OCI-LY7 (cell line): ENCODE measurements around the gene VPS72. TPM values are rescaled to one million over a fixed set of nuclear protein-coding genes. Genes with fewer than 3 reads are reported as not detected.

Source experiments
- BruUV-seq: library from RNA; stranded (reverse); fragments of 400-500 nt; replicated peaks from 2 replicates; lab custom pipeline; 2021; lab: Mats Ljungman, UMichigan
- CTCF ChIA-PET: fragments of 300-600 bp; sonication (Branson Sonifier 250); formaldehyde crosslinking; loops from one replicate; lab custom pipeline; 2022; ENCODE audit warnings: antibody characterized with exemption; ENCODE audit not compliant: unreplicated experiment; lab: Charles Lee
- POLR2A ChIA-PET: fragments of 300-600 bp; sonication (Branson Sonifier 250); formaldehyde crosslinking; loops from one replicate; lab custom pipeline; 2022; ENCODE audit warnings: antibody characterized with exemption; lab: Charles Lee
- DNase-seq: peaks from one replicate; pipeline ENCODE4 v3.0.0-alpha.2; 2015; ENCODE audit warnings: low spot score
- H2AFZ ChIP-seq: fragments of 200-600 bp; sonication (generic), shearing (Covaris generic); 2 replicates; pipeline ENCODE4 v1.6.1; 2014; ENCODE audit warnings: mild to moderate bottlenecking, antibody characterized with exemption, low read length, moderate library complexity
- H3K27ac ChIP-seq: fragments of 200-600 bp; sonication (generic); 2 replicates; pipeline ENCODE4 v1.5.1; 2014; ENCODE audit warnings: mixed run types, low read depth, mild to moderate bottlenecking, moderate library complexity, low read length, inconsistent platforms; ENCODE audit not compliant: poor library complexity, severe bottlenecking
- H3K36me3 ChIP-seq: fragments of 200-600 bp; sonication (generic); 2 replicates; pipeline ENCODE4 v1.6.1; 2014; ENCODE audit warnings: mild to moderate bottlenecking, antibody characterized with exemption, low read length, moderate library complexity, mixed read lengths; ENCODE audit not compliant: insufficient read depth
- H3K4me1 ChIP-seq: fragments of 200-600 bp; sonication (generic); 2 replicates; pipeline ENCODE4 v1.5.1; 2014; ENCODE audit warnings: mild to moderate bottlenecking, low read length; ENCODE audit not compliant: insufficient read depth, poor library complexity, severe bottlenecking
- H3K4me2 ChIP-seq: fragments of 200-600 bp; sonication (generic); 2 replicates; pipeline ENCODE4 v1.6.1; 2014; ENCODE audit warnings: mild to moderate bottlenecking, low read length
- H3K4me3 ChIP-seq: fragments of 200-600 bp; sonication (generic); 2 replicates; pipeline ENCODE4 v1.5.1; 2014; ENCODE audit warnings: mild to moderate bottlenecking, low read depth, low read length; ENCODE audit not compliant: poor library complexity, severe bottlenecking
- H3K79me2 ChIP-seq: fragments of 200-600 bp; sonication (generic); 2 replicates; pipeline ENCODE4 v1.6.1; 2016; ENCODE audit warnings: low read depth, mild to moderate bottlenecking, low read length, moderate library complexity, mixed read lengths; ENCODE audit not compliant: insufficient read depth
- H3K9me2 ChIP-seq: fragments of 200-600 bp; sonication (generic); 2 replicates; pipeline ENCODE4 v1.6.1; 2016; ENCODE audit warnings: mild to moderate bottlenecking, low read length, mixed read lengths; ENCODE audit not compliant: insufficient read depth
- H3K9me3 ChIP-seq: fragments of 200-600 bp; sonication (generic); 2 replicates; pipeline ENCODE4 v1.6.1; 2014; ENCODE audit warnings: mild to moderate bottlenecking, mixed run types, low read length, mixed read lengths
- H4K20me1 ChIP-seq: fragments of 200-600 bp; sonication (generic); 2 replicates; pipeline ENCODE4 v1.6.1; 2014; ENCODE audit warnings: mild to moderate bottlenecking, antibody characterized with exemption, low read length, moderate library complexity, mixed read lengths; ENCODE audit not compliant: insufficient read depth
- CTCF ChIP-seq: fragments of 200-600 bp; sonication (generic); conservative IDR thresholded peaks from 2 replicates; pipeline ENCODE4 v1.5.1; 2014; ENCODE audit warnings: mild to moderate bottlenecking, antibody characterized with exemption, low read length, moderate library complexity, mixed read lengths
- EZH2phosphoT487 ChIP-seq: fragments of 200-600 bp; sonication (generic); IDR thresholded peaks from 2 replicates; pipeline ENCODE4 v1.6.1; 2018; ENCODE audit warnings: low read depth, borderline replicate concordance, mild to moderate bottlenecking, mixed run types, antibody characterized with exemption, low read length, moderate library complexity, mixed read lengths
- intact Hi-C: fragments of 100-400 bp; cut with micrococcal nuclease; formaldehyde crosslinking; loops from one replicate; pipeline ENCODE4 v1.10.0; 2022; ENCODE audit not compliant: unreplicated experiment
- total RNA-seq, 2 experiments: library from RNA; depleted of rRNA in 1 of 2; stranded (reverse); fragments of >200 nt in 1 of 2; shearing (Covaris generic) in 1 of 2; gene quantifications; 2 replicates each; pipeline ENCODE4 v1.2.3, GENCODE V29; 2014 to 2022

VPS72 gene
- total RNA-seq, 2 experiments from 2014 or later: 51.1 to 54.3 TPM

- ChIA-PET CTCF (no interaction called here), POLR2A (no interaction called here)
- Histone ChIP-seq H3K4me1 (no peaks in the 10 kb centered on the region), H4K20me1 (no peaks in the 10 kb centered on the region), H3K27ac (no peak overlapping the region), H3K79me2 (no peaks in the 10 kb centered on the region), H3K9me2 (no peaks in the 10 kb centered on the region), H3K4me3 (no peak overlapping the region), H3K9me3 (no peaks in the 10 kb centered on the region), H2AFZ (no peak overlapping the region), H3K4me2 (no peak overlapping the region), H3K36me3 (no peaks in the 10 kb centered on the region)
- intact Hi-C loops: no loop called here
- BruUV-seq: no TSS peak
- DNase-seq: no peak
- TF ChIP-seq CTCF (no peak), EZH2phosphoT487 (no peak)
Measured at GRCh38 chr1:151133018-151133806, 56.8 kb downstream of the VPS72 start.

GRCh38 chr1:151132335-151133017 lies 57.5 kb downstream of the VPS72 start:
- H3K4me3 ChIP-seq: no peak overlapping the region
- H2AFZ ChIP-seq: no peak overlapping the region
- H3K27ac ChIP-seq: no peak overlapping the region
- H3K4me2 ChIP-seq: no peak overlapping the region
- intact Hi-C loops: no loop called here
- no peak for TF ChIP-seq EZH2phosphoT487
- POLR2A ChIA-PET: no interaction called here
- no peaks in the 10 kb centered on the region for H4K20me1 ChIP-seq
- no peaks in the 10 kb centered on the region for H3K9me3 ChIP-seq
- H3K79me2 ChIP-seq: no peaks in the 10 kb centered on the region
- no peaks in the 10 kb centered on the region for H3K4me1 ChIP-seq
- no peaks in the 10 kb centered on the region for H3K9me2 ChIP-seq
- no peaks in the 10 kb centered on the region for H3K36me3 ChIP-seq
- CTCF ChIA-PET: no interaction called here
- BruUV-seq: no TSS peak
- DNase-seq: no peak

- no peak overlapping the region for H3K27ac ChIP-seq
- H3K4me1 ChIP-seq: no peaks in the 10 kb centered on the region
- no peak overlapping the region for H3K4me2 ChIP-seq
- CTCF ChIA-PET: no interaction called here
- no peaks in the 10 kb centered on the region for H3K9me2 ChIP-seq
- H3K9me3 ChIP-seq: no peaks in the 10 kb centered on the region
- BruUV-seq: no TSS peak
- no peaks in the 10 kb centered on the region for H4K20me1 ChIP-seq
- intact Hi-C loops: no loop called here
- H3K4me3 ChIP-seq: no peak overlapping the region
- no peak overlapping the region for H2AFZ ChIP-seq
- no peak for TF ChIP-seq CTCF
- TF ChIP-seq EZH2phosphoT487: no peak
- H3K79me2 ChIP-seq: no peaks in the 10 kb centered on the region
- no peaks in the 10 kb centered on the region for H3K36me3 ChIP-seq
- no peak for DNase-seq
- POLR2A ChIA-PET: no interaction called here
Measured at GRCh38 chr1:151131701-151132334, 58.2 kb downstream of the VPS72 start.
